Measurements from ENCODE around the gene ETS1.

Gene ETS1

DNA sequence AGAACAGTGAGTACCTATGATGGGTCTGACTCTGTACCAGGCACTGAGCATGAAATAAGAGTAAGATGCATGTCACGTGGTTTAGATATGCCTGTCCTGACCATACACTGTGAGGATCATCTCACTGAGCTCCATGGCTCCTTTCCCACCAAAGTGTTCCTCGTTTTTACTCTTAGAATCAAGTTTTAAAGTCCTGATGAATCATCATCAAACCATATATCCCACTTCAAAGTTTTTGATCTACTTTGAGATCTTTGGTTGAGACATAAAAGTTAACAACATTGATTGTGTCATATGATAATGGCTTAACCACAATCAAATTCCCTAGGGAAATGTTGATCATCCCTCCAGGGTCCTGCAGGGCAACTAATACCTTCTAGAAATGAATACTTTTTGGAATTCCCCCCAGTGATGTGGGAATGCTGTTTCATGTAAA lies 12.8 kb downstream of the ETS1 start:
- TF ChIP-seq, protein P1, sequence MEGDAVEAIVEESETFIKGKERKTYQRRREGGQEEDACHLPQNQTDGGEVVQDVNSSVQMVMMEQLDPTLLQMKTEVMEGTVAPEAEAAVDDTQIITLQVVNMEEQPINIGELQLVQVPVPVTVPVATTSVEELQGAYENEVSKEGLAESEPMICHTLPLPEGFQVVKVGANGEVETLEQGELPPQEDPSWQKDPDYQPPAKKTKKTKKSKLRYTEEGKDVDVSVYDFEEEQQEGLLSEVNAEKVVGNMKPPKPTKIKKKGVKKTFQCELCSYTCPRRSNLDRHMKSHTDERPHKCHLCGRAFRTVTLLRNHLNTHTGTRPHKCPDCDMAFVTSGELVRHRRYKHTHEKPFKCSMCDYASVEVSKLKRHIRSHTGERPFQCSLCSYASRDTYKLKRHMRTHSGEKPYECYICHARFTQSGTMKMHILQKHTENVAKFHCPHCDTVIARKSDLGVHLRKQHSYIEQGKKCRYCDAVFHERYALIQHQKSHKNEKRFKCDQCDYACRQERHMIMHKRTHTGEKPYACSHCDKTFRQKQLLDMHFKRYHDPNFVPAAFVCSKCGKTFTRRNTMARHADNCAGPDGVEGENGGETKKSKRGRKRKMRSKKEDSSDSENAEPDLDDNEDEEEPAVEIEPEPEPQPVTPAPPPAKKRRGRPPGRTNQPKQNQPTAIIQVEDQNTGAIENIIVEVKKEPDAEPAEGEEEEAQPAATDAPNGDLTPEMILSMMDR (IDR thresholded peaks at IDR 0.05; ENCODE audit: control insufficient read depth, insufficient read depth, low read depth, low read length, missing control alignments): no peak
- no peak overlapping the region for H3K4me3 ChIP-seq (ENCODE audit: control insufficient read depth, low read depth, low read length)
- no peak for DNase-seq (ENCODE audit: low read depth)

DNA sequence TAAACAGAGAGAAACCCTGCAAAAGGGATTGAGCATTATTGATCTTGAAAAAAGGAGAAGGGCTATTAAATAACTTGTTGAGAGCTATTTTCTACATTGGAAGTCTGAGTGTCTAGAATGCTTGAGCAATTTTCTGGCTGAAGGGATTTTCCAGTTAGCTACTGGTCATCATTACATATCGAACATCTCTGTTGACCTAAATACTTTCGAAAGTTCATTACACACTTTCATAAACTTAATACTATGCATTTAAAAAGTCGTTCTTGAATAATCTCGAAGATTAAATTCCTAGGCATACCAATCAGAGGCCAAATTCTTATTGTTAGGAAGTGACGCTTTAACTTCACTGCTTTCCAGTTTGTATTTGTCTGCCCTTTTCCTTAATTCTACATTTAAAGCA lies 13.7 kb downstream of the ETS1 start:
- TF ChIP-seq, protein P1 (IDR thresholded peaks at IDR 0.05; ENCODE audit: control insufficient read depth, insufficient read depth, low read depth, low read length, missing control alignments): no peak
- no peak overlapping the region for H3K4me3 ChIP-seq (ENCODE audit: control insufficient read depth, low read depth, low read length)
- DNase-seq (ENCODE audit: low read depth): no peak

DNA sequence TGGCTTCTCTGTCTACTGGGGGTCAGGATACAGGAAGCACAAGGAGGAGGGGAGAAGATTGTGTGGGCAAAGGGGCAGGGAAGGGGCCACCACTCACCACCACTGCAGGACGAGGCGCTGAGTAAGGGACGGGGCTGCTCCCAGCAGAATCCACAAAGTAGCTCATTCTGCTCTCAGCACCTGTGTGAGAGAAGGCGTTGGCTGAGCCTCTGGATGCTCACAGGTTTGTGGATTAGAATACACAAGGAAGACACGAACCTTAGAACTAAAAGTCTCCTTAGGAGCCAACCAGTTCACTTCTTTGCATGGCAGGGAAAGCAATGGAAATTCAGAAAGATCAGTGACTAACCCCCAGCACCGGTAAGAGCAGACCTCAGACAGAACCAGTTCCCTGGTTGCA lies 14.4 kb downstream of the ETS1 start:
- no peak for DNase-seq (ENCODE audit: low read depth)
- H3K4me3 ChIP-seq (ENCODE audit: control insufficient read depth, low read depth, low read length): no peak overlapping the region
- TF ChIP-seq, protein P1 (IDR thresholded peaks at IDR 0.05; ENCODE audit: control insufficient read depth, insufficient read depth, low read depth, low read length, missing control alignments): no peak

DNA sequence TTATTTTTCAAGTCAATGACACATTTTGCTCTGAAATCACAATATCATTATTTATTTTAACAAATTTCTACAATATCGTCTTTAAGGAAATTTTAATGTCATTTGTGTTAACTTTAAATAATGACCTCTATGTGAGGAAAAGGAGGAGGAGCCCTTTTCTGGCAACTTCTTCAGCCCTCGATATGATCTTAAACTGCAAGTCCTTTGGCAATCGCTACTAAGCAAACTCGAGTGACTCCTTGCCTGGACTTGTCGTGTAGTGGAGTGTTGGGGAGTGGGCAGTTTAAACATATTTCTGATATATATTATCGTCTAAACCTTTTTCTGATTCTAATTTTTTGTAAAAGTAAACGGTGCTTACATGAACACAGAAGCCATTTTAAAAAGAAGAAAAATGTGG lies 16.7 kb downstream of the ETS1 start:
- TF ChIP-seq, protein P1 (IDR thresholded peaks at IDR 0.05; ENCODE audit: control insufficient read depth, insufficient read depth, low read depth, low read length, missing control alignments): no peak
- no peak for DNase-seq (ENCODE audit: low read depth)
- H3K4me3 ChIP-seq (ENCODE audit: control insufficient read depth, low read depth, low read length): no peak overlapping the region

DNA sequence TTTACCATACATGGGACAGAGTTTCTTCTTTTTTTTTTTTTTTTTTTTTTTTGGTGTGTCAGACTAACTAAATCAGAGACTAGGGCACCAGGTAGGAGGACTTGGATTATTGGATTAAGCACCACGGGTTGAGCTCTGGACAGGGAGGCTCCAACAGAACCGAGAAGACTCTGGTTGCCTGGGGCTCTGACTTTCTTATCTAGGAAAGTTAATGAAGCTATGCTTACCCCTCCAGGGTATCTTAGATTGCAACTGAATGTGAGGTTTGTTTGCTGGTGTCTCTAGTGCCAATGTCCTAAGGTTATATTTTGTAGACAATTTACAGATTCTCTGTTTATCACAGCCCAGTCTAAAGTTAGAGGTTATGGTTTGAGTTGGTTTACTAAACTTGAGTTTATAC lies 18.1 kb downstream of the ETS1 start:
- DNase-seq (ENCODE audit: low read depth): no peak
- no peak overlapping the region for H3K4me3 ChIP-seq (ENCODE audit: control insufficient read depth, low read depth, low read length)

DNA sequence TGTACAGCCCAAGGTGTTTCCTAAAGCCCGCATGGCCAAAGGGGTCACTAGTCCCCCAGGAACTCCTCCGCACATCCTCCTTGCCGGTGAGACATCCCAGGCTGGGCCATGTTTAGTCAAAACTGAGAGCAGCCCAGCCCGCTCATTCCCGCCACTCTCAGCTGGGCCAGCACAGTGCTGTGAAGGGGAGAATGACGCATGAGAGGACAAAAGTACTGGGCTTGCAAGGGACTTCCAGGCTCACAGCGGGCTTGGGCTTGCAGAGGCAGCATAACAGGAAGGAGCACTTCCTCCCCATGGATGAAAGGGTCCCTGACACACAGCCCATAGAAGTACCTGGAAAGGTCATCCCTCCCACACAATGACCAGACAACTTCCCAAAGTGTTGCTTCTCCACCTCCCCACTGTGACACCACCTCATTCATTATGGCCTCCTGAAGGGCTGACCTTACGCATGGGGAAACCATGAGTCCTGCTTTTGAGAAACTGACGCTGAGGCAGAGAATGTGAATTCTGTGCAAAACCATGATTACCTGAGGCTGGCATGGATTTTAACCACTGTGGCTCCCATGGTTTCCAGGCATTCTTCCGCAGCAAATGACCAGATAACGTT lies 19.1 kb downstream of the ETS1 start:
- H3K4me3 ChIP-seq (ENCODE audit: control insufficient read depth, low read depth, low read length): no peak overlapping the region
- TF ChIP-seq, protein P1 (IDR thresholded peaks at IDR 0.05; ENCODE audit: control insufficient read depth, insufficient read depth, low read depth, low read length, missing control alignments): no peak
- no peak for DNase-seq (ENCODE audit: low read depth)

More for the DNA sequence above, 18.1 kb downstream of the ETS1 start:
- TF ChIP-seq, protein P1 (IDR thresholded peaks at IDR 0.05; ENCODE audit: control insufficient read depth, insufficient read depth, low read depth, low read length, missing control alignments): no peak
